Measurements from ENCODE around the gene AMN1.

DNA sequence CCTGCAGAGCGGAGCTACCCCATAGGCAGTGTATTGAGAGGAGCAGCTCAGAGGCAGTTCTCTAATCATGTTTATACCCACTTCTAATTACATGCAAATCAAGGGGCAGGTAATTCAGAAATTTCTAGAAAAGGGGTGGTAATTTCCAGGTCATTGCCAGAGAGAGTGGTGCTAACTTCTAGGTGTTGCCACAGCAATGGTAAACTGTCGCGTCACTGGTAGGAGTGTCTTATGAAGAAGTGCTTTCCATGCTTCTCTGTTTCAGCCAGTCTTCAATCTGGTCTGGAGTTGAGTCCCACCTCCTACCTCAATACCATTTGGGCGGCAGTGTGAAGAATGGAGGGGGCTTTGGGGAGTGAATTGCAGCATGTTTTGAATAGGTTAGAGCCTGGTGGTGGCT, 8.5 kb upstream of the AMN1 start:
- TF ChIP-seq POLR2AphosphoS5 (IDR thresholded peaks at IDR 0.05; ENCODE audit: low read depth, low read length) (no peak), CEBPB (IDR thresholded peaks at IDR 0.05; ENCODE audit: low read depth) (no peak), ZNF274 (IDR thresholded peaks at IDR 0.05; ENCODE audit: low read depth, low read length) (no peak), ELF1 (IDR thresholded peaks at IDR 0.05; ENCODE audit: borderline replicate concordance, low read depth) (no peak), SP1 (IDR thresholded peaks at IDR 0.05; ENCODE audit: low read depth) (no peak), SIN3A (IDR thresholded peaks at IDR 0.05; ENCODE audit: low read depth) (no peak), POLR2A (IDR thresholded peaks at IDR 0.05; ENCODE audit: borderline replicate concordance, extremely low read depth, insufficient read depth, insufficient read length) (no peak), EZH2 (IDR thresholded peaks at IDR 0.05) (no peak), EZH2phosphoT487 (IDR thresholded peaks at IDR 0.05; ENCODE audit: borderline replicate concordance) (no peak), FOSL1 (IDR thresholded peaks at IDR 0.05; ENCODE audit: low read depth) (no peak)
- TF ChIP-seq, protein P1, sequence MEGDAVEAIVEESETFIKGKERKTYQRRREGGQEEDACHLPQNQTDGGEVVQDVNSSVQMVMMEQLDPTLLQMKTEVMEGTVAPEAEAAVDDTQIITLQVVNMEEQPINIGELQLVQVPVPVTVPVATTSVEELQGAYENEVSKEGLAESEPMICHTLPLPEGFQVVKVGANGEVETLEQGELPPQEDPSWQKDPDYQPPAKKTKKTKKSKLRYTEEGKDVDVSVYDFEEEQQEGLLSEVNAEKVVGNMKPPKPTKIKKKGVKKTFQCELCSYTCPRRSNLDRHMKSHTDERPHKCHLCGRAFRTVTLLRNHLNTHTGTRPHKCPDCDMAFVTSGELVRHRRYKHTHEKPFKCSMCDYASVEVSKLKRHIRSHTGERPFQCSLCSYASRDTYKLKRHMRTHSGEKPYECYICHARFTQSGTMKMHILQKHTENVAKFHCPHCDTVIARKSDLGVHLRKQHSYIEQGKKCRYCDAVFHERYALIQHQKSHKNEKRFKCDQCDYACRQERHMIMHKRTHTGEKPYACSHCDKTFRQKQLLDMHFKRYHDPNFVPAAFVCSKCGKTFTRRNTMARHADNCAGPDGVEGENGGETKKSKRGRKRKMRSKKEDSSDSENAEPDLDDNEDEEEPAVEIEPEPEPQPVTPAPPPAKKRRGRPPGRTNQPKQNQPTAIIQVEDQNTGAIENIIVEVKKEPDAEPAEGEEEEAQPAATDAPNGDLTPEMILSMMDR (IDR thresholded peaks at IDR 0.05 in 2 of 3, conservative IDR thresholded peaks at IDR 0.05 in 1 of 3; ENCODE audit: borderline replicate concordance in 1 of 3, insufficient read depth in 1 of 3, low read depth in 2 of 3, low read length in 2 of 3): no peak
- TF ChIP-seq, protein P2, sequence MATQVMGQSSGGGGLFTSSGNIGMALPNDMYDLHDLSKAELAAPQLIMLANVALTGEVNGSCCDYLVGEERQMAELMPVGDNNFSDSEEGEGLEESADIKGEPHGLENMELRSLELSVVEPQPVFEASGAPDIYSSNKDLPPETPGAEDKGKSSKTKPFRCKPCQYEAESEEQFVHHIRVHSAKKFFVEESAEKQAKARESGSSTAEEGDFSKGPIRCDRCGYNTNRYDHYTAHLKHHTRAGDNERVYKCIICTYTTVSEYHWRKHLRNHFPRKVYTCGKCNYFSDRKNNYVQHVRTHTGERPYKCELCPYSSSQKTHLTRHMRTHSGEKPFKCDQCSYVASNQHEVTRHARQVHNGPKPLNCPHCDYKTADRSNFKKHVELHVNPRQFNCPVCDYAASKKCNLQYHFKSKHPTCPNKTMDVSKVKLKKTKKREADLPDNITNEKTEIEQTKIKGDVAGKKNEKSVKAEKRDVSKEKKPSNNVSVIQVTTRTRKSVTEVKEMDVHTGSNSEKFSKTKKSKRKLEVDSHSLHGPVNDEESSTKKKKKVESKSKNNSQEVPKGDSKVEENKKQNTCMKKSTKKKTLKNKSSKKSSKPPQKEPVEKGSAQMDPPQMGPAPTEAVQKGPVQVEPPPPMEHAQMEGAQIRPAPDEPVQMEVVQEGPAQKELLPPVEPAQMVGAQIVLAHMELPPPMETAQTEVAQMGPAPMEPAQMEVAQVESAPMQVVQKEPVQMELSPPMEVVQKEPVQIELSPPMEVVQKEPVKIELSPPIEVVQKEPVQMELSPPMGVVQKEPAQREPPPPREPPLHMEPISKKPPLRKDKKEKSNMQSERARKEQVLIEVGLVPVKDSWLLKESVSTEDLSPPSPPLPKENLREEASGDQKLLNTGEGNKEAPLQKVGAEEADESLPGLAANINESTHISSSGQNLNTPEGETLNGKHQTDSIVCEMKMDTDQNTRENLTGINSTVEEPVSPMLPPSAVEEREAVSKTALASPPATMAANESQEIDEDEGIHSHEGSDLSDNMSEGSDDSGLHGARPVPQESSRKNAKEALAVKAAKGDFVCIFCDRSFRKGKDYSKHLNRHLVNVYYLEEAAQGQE (IDR thresholded peaks at IDR 0.05; ENCODE audit: low read depth): no peak
- TF ChIP-seq, protein P3, sequence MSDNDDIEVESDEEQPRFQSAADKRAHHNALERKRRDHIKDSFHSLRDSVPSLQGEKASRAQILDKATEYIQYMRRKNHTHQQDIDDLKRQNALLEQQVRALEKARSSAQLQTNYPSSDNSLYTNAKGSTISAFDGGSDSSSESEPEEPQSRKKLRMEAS (IDR thresholded peaks at IDR 0.05): no peak
- TF ChIP-seq, protein P4, sequence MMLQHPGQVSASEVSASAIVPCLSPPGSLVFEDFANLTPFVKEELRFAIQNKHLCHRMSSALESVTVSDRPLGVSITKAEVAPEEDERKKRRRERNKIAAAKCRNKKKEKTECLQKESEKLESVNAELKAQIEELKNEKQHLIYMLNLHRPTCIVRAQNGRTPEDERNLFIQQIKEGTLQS (IDR thresholded peaks at IDR 0.05): no peak
